A549 (cell line): ENCODE data around the gene SLC25A11.

Experiments
- CHD2 ChIP-seq: fragments of 150-350 bp; IDR thresholded peaks from 2 replicates; pipeline ENCODE4 v1.6.1; 2014; ENCODE audit warnings: low read length; ENCODE audit not compliant: partially characterized antibody
- CTCF ChIP-seq: fragments of >200 bp; sonication (Bioruptor Twin); formaldehyde crosslinking; IDR thresholded peaks from 3 replicates; pipeline ENCODE4 v1.5.1; 2016
- SMC3 ChIP-seq: fragments of >200 bp; sonication (Bioruptor Twin); formaldehyde crosslinking; IDR thresholded peaks from 3 replicates; pipeline ENCODE4 v1.6.1; 2018; ENCODE audit warnings: inconsistent platforms

- no peak for TF ChIP-seq CHD2
- TF ChIP-seq CTCF, result no peak
- no peak for TF ChIP-seq SMC3
These were observed 11.6 kb upstream of the SLC25A11 start for GRCh38 chr17:4951486-4951885.
